HG02970 (cell line): Measurements from ENCODE around the gene RPL34.
"Not testable (repeated sequence)": the region's sequence is repeated elsewhere in the genome, so short reads cannot be mapped to it uniquely, and the experiment has no call there.

Source experiments
- ATAC-seq: cut with Tn5 transposase; IDR thresholded peaks from one replicate; pipeline ENCODE4 v1.9.1; 2021; ENCODE audit warnings: mild to moderate bottlenecking, moderate library complexity, moderate number of reproducible peaks; ENCODE audit not compliant: unreplicated experiment, low FRiP score

The RPL34 gene

DNA sequence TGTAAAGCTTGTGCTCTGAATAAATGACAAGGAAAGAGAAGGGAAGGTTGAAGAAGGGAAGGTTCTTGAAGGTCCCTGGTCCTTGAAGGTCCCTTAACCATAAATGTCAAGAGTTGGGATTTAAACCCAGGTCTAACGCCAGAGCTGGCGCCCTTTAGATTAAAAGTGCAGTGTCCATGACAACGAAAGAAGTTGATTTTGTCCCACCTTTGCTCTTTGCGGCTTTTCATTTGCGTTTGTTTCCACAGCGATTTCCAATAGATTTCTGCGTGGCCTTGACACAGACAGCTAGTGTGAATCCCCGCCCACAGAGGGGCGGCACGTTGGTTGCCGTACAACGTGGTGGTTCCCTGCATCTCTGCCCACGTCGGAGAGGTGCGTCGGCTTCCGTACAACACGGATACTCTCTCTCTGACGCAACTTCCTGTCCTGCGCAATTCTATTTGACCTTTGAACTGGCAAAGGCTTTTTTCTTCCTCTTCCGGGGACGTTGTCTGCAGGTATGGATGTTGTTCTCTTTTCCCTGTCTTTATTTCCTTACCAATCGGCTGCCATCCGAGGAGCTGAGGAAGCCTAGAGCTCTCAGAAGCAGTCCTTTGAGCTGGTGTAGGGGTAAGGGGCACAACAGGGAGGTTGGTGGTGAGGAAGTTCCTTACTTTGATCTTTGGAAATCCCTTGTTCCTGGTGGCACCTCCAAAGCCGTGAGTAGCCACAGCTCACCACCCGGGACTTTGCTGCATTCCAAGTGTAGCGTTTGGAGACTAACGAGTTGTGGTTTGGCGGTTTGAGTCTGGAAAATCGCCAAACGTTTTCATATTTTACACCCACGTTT is at the start of gene RPL34:
RPL34 (plus strand) TSS at position 476 of the 832 bp plus-strand sequence. CDS start 1,384 bp downstream, outside the sequence.
- ATAC-seq, result peak; percentile 100

DNA sequence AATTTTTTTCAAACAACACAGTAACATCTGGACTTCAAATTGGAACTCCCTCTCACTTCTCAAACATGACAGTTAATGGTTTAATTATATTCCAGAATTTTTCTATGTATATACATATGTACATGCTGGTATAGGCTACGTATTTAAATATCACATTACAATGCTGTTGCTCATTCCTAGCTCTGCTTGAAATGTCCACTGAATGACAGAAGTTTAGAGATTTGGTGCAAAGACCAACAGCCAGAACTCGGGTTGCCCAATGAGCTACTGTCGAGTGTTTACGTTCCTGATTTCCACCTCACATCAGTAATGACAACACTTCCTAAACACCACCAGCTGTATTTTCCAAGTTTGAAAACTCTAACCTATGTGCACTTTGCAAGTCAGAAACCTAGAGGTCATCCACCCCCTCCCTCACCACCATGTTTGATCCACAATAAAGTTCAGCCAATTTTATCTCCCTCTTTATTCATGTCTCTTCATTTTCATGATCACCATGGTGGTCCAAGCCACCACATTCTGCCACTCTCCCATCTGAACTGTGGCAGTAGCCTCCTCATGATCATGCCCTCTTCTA is 49.3 kb upstream of the RPL34 start:
- ATAC-seq, result no peak

- ATAC-seq, result no peak
These were observed 46.0 kb upstream of the RPL34 start for GRCh38 chr4:108574402-108574801.

DNA sequence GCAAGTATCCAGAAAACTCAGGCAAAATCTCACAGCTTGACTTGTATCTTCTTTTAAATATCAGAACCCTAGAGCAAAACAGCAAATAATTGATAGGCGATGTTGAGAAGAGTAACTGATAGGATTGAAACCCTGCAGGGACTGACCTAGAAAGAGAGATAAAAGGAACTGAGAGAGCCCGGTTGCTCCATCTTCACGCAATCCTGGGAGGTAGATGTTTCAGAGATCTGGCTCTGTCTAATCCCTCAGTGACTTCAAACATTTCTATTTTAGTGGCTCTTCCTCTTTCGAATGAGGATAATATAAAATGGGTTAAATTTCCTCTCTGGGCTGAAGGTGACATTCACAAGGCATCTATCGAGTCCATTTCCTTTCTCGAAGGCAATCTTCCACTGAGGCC is 39.3 kb upstream of the RPL34 start:
- ATAC-seq, result no peak

DNA sequence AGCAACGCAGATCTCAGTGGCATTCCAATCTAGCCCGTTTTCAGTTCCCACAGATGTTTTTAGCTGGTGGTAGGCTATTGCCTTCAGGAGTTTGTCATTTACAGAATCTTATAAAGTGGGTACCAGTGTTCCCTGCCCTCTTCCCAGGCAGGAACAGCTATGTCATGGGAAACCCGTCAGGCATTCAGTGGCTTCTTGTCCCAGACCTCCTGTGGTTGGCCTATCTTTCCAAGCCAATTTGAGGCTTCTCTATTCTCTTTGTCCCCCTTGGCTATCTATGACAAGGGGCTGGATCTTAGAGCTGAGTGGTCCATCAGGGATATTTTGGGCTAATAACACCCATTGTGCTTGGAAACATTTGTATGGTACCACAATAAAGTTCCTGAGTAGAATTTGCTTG is 33.6 kb upstream of the RPL34 start:
- ATAC-seq, result no peak

- no peak for ATAC-seq
These were observed 31.5 kb upstream of the RPL34 start for GRCh38 chr4:108588878-108589277.

DNA sequence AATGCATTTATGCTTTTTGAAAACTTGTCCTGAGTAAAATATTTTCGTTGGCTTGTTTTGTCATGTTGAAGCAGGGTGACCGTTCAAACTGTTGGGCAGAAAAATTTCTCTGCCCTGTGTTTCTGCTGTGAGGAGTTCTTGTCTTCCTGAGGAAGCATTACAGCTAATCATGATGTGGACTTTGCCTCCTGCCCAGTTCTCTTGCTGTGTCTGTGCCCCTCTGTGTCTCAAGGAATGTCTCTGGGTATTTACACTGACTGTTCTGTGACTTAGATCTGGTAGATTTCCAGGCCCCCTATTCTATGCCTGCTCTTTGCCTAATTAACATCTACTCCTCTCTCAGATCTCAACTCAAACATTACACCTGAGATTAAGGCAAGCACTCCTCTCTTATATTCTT is 30.4 kb upstream of the RPL34 start:
- no peak for ATAC-seq

- no peak for ATAC-seq
These were observed 29.6 kb upstream of the RPL34 start for GRCh38 chr4:108590776-108591175.

- no peak for ATAC-seq
These were observed 27.7 kb upstream of the RPL34 start for GRCh38 chr4:108592674-108592986.

DNA sequence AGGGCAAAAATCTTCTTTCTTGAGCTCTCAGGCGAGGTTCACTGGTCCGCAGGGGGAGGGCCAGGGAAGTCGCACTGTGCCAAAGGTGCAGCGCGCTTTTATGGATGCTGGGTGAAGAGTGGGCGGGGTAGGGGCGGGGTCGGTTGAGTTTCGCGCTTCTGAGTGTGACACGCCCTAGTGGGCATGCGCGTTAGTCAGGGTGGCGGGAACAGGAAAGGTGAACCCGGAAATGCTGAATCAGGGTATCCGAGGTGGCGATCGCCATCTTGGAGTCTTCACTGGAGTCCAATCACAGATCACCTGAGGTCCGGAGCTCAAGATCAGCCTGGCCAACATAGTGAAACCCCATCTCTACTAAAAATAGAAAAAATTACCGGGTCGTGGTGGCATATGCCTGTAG is 26.1 kb upstream of the RPL34 start:
- ATAC-seq, result not testable (repeated sequence)

- ATAC-seq, result no peak
These were observed 24.0 kb upstream of the RPL34 start for GRCh38 chr4:108596344-108596743.

DNA sequence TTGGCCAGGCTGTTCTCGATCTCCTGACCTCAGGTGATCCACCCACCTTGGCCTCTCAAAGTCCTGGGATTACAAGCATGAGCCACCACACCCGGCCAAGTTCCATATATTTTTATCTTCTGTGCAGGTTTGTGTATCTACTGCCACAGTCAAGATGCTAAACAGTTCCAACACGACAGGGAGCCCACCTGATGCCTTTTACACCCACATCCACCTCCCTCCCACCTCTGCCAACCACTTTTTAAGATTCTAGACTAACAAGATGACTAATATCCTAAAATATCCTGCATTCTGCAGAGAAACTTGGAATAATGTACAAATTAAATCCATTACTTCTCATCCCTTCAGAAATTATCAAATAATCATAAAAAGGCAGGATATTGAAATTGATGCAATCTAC is 19.3 kb upstream of the RPL34 start:
- no peak for ATAC-seq

DNA sequence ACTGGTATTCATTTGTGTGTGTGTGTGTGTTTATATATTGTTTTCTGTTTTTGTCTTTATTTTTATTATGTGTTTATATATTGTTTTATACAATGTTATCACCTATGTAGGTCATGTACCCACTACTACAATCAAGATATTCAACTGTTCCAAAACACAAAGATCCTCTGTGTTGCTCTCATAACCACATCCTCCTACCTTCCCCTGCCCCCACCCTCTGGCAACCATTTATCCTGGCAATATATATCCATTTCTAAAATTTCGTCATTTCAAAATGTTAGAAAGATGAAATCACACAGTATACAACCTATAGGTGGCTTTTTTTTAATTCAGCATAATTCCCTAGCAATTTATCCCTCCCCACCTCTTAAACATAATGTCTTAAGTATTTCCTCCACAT is 18.8 kb upstream of the RPL34 start:
- ATAC-seq, result no peak

GRCh38 chr4:108602163-108602562 is 18.2 kb upstream of the RPL34 start:
- ATAC-seq, result no peak

- ATAC-seq, result no peak
These were observed 13.1 kb upstream of the RPL34 start for GRCh38 chr4:108607079-108607815.

- no peak for ATAC-seq
These were observed 9.0 kb upstream of the RPL34 start for GRCh38 chr4:108611365-108611764.

GRCh38 chr4:108612365-108612764 is 8.0 kb upstream of the RPL34 start:
- ATAC-seq, result no peak

DNA sequence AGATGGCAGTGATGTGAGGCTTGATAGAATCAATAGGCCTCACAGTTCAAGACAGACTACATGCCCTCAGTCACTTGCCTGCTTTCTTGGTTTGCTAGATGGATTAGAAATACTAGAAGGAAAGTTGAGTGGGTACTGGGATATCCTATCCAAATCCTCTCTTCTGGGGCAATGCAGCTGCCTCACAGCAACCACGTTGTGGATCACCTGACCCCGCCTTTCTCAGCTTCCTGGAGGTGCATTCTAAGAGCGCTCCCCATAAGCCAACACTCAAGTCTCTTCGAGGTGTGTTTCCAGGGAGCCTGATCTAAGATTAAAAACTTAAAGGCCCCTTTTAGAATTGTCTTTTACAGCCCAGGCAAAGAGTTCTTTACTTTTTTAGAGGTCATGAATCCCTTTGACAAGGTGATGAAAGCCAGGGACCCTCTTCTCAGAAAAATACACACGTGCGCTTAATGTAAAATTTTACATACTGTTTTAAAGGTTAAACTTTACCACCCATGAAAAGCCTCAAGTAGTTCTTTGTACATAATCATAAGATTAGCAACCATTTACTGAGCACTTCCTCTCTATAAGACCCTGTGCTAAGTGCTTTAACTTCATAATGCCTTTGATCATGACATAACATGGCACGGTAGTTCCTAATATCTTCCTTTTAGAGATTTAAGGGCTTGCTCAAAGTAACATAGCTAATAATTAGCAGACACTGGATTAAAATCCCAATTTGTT is 840 bp upstream of the RPL34 start:
- ATAC-seq, result no peak

DNA sequence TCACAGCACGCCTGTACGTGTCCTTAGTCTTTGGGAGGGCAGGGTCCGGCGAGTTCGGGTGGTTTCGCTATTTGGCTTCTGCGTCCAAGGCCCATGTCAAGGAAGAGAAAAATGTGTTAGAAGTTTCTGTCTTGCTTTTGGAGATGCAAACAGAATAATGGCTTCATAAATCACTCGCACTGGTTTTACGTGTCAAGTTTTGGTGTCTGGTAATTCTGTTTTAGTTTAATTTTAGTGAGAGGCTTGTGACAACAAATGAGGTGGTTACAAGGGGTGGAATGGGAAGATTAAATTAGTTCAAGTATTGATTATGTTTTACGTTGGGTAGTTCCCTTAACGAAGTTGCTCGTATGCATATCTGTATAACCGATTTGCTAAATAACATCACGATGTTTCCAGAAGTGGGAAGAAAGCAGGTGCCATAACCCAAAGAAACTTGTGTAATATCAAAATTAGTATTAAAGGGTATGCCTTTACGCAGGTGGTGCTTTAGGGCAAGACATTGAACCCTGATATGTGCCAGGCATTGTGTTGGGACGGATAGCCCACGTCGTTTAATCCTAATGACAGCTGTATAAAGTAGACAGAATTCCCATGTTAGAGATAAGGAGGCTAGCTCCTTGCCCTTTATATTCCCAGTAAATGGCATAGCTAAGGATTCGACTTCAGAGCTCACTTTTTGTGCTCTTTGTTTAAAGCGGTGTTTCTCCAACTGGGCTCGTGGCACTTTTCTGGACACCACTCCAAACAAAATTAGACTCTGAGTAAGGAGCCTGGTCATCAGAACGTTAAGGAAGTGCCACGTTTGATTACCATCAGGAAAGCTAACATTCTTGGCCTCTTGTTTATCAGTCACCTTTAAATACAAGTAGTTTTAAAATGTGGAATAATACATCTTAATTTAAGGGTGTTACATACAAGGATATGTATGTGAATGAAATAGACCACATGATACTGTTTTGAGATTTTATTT is 843 bp downstream of the RPL34 start:
- no peak for ATAC-seq

DNA sequence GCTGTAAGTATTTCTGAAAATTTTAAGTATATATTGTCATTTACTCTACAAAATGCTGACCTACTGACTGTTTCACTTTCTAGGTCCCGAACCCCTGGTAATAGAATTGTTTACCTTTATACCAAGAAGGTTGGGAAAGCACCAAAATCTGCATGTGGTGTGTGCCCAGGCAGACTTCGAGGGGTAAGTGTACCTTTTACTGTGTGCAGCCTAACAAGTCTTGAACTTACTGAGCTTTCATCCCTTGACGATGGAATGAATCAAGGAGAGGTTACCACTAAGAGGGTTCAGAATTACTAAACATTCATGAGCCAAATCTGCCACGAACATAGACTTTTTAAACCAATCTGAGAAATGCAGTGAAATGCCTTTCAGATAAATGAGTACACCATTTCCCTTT is 1.6 kb downstream of the RPL34 start:
- ATAC-seq, result no peak
